GM12878 (cell line): Measurements from ENCODE around the gene TRAP1.

Experiments
- CREM ChIP-seq: IDR thresholded peaks from 2 replicates; pipeline ENCODE4 v1.6.1; 2014; ENCODE audit warnings: antibody characterized with exemption, low read depth
- DPF2 ChIP-seq: fragments of 450-650 bp; IDR thresholded peaks from 2 replicates; pipeline ENCODE4 v1.6.1; 2017; ENCODE audit warnings: mild to moderate bottlenecking
- ESRRA ChIP-seq: IDR thresholded peaks from 2 replicates; pipeline ENCODE4 v1.6.1; 2012; ENCODE audit warnings: mild to moderate bottlenecking, low read length, improper control_type of control experiment
- PBX3 ChIP-seq: IDR thresholded peaks from 2 replicates; pipeline ENCODE4 v1.6.1; 2011; ENCODE audit warnings: mild to moderate bottlenecking, low read depth, low read length, moderate library complexity; ENCODE audit not compliant: insufficient replicate concordance
- PKNOX1 ChIP-seq: fragments of 450-650 bp; IDR thresholded peaks from 2 replicates; pipeline ENCODE4 v1.6.1; 2016; ENCODE audit warnings: mild to moderate bottlenecking
- SP1 ChIP-seq: IDR thresholded peaks from one replicate; pipeline ENCODE4 v1.6.1; 2011; ENCODE audit warnings: low read depth, low read length
- ZBED1 ChIP-seq: IDR thresholded peaks from 2 replicates; pipeline ENCODE4 v1.6.1; 2016; ENCODE audit warnings: borderline replicate concordance
- ZSCAN29 ChIP-seq: fragments of 450-650 bp; IDR thresholded peaks from 2 replicates; pipeline ENCODE4 v1.6.1; 2017; ENCODE audit warnings: mild to moderate bottlenecking, moderate library complexity
- TF ChIP-seq, protein P1 (sequence below), 3 experiments: IDR thresholded peaks in 2 of 3; conservative IDR thresholded peaks in 1 of 3; 2 replicates each; pipeline ENCODE4 v1.5.1; 2011; ENCODE audit warnings: low read depth in 3 of 3, low read length in 3 of 3, mild to moderate bottlenecking in 3 of 3, control low read depth in 2 of 3, moderate library complexity in 2 of 3, inconsistent platforms in 1 of 3, mixed read lengths in 1 of 3; ENCODE audit not compliant: control insufficient read depth in 2 of 3, insufficient read depth in 1 of 3; ENCODE audit errors: extremely low read depth in 1 of 3

DNA sequence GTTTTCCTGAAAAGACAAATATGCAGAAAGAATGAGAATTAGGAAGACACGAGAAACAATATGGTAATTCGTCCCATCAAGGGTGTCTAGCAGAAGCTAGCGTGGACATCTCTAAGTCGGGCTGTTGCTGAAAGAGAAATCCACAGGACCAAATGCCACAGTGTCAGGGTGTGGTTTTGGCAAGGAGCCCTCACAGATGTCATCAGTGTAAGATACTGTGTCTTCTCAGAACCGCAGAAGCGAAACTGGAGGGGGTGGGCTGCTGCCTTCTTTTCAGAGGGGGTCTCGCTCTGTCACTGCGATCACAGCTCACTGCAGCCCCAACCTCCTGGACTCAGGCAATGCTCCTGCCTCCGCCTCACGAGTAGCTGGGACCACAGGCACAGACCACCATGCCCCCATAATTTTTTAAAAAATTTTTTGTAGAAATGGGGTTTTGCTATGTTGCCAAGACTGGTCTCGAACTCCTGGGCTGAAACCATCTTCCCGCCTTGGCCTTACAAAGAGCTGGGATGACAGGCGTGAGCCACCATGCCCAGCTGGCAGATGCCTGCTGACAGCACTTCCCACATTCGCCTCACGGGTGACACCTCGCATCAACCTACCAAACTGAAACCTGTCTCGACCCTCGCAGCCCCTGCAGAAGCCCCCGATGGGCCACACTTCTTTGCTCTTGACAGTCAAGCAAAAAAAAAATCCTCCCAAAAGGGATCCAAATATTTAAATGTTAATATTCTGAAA is 26.2 kb downstream of the TRAP1 start:
- TF ChIP-seq SP1 (no peak), CREM (no peak), ZSCAN29 (no peak), PKNOX1 (no peak), ESRRA (no peak), PBX3 (no peak), ZBED1 (no peak), DPF2 (no peak)
- TF ChIP-seq, protein P1, sequence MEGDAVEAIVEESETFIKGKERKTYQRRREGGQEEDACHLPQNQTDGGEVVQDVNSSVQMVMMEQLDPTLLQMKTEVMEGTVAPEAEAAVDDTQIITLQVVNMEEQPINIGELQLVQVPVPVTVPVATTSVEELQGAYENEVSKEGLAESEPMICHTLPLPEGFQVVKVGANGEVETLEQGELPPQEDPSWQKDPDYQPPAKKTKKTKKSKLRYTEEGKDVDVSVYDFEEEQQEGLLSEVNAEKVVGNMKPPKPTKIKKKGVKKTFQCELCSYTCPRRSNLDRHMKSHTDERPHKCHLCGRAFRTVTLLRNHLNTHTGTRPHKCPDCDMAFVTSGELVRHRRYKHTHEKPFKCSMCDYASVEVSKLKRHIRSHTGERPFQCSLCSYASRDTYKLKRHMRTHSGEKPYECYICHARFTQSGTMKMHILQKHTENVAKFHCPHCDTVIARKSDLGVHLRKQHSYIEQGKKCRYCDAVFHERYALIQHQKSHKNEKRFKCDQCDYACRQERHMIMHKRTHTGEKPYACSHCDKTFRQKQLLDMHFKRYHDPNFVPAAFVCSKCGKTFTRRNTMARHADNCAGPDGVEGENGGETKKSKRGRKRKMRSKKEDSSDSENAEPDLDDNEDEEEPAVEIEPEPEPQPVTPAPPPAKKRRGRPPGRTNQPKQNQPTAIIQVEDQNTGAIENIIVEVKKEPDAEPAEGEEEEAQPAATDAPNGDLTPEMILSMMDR (IDR thresholded peaks at IDR 0.05 in 2 of 3, conservative IDR thresholded peaks at IDR 0.05 in 1 of 3; ENCODE audit: control insufficient read depth in 2 of 3, extremely low read depth in 1 of 3, insufficient read depth in 1 of 3, low read depth in 3 of 3, low read length in 3 of 3): no peak
